C4-2B (cell line): ENCODE measurements around the gene SEPTIN10.

ENCODE experiments used
- H3K27ac ChIP-seq: fragments of 450-650 bp; 2 replicates; pipeline ENCODE4 v1.5.1; 2017
- CTCF ChIP-seq: fragments of 450-650 bp; conservative IDR thresholded peaks from 2 replicates; pipeline ENCODE4 v1.5.1; 2017; ENCODE audit warnings: mild to moderate bottlenecking
- ZFX ChIP-seq: fragments of 450-650 bp; IDR thresholded peaks from 2 replicates; pipeline ENCODE4 v1.6.1; 2017

The SEPTIN10 gene

GRCh38 chr2:109533823-109534222 is 79.9 kb downstream of the SEPTIN10 start:
- TF ChIP-seq ZFX (no peak), CTCF (no peak)
- no peak overlapping the region for H3K27ac ChIP-seq

GRCh38 chr2:109532728-109533076 is 81.1 kb downstream of the SEPTIN10 start:
- H3K27ac ChIP-seq = no peak overlapping the region
- TF ChIP-seq ZFX (no peak), CTCF (no peak)

- H3K27ac ChIP-seq = no peak overlapping the region
- TF ChIP-seq ZFX (no peak), CTCF (no peak)
Measured at GRCh38 chr2:109531896-109532727, 81.7 kb downstream of the SEPTIN10 start.

GRCh38 chr2:109531221-109531620 is 82.5 kb downstream of the SEPTIN10 start:
- H3K27ac ChIP-seq = no peak overlapping the region
- TF ChIP-seq CTCF (no peak), ZFX (no peak)

- no peak overlapping the region for H3K27ac ChIP-seq
- TF ChIP-seq CTCF (no peak), ZFX (no peak)
Measured at GRCh38 chr2:109530712-109531111, 83.1 kb downstream of the SEPTIN10 start.

GRCh38 chr2:109529532-109530449 is 84.0 kb downstream of the SEPTIN10 start:
- TF ChIP-seq CTCF = no peak
- no peak for TF ChIP-seq ZFX
- no peak overlapping the region for H3K27ac ChIP-seq

GRCh38 chr2:109528811-109529501 is 84.8 kb downstream of the SEPTIN10 start:
- TF ChIP-seq CTCF (no peak), ZFX (no peak)
- H3K27ac ChIP-seq = no peak overlapping the region
